ENCODE results near the gene FGF12.

The FGF12 gene

DNA sequence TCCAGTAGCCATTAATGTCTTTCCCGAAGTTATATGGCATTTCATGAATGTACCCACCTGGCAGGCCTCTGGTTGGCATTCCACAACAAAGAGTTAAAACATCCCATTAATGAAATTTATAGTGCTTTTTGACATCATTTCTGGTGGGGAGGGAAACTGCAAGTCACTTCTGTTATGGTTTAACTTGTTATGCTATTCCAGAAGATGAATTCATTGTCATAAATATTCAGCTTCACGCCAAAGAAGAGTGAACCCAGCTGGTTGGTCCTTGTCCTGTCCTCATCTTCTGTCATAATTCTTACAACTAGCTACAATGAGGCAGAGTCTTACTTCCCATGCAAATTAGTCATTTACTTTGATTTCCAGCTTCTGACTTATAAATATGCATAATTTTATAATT, 471.5 kb downstream of the FGF12 start:
- no peak for DNase-seq (ENCODE audit: low read depth, low spot score)
- TF ChIP-seq CTCF (IDR thresholded peaks at IDR 0.05; ENCODE audit: low read depth, low read length) = no peak
- H3K4me3 ChIP-seq (ENCODE audit: low read depth, low read length) = no peak overlapping the region
- in situ Hi-C loops (cut with HindIII; ENCODE audit: low sequenced_read_pairs) = no loop called here

- in situ Hi-C loops (cut with HindIII; ENCODE audit: low sequenced_read_pairs) = no loop called here
- DNase-seq (ENCODE audit: low read depth, low spot score) = no peak
- H3K4me3 ChIP-seq (ENCODE audit: low read depth, low read length) = no peak overlapping the region
- TF ChIP-seq CTCF (IDR thresholded peaks at IDR 0.05; ENCODE audit: low read depth, low read length) = no peak
Measured at GRCh38 chr3:192253138-192253887, 474.0 kb downstream of the FGF12 start.

DNA sequence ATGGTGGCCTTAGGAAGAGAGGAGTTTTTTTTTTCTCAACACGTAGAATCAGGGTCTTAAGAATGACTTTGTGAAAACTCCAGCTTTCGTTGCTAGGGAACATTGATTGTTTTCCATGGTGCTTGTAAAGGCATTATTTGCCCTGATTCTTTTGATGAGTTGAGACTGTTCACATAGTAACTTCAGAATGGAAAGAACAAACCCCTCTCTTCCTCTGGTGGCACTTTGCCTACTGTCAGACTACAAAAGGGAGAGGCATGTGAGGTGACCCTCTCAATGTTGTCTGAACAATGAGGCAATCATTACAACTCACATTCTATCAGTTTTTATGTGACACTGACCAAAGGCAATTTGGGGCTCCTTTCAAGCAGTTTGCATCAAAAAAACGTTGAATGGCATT, 477.8 kb downstream of the FGF12 start:
- in situ Hi-C loops (cut with HindIII; ENCODE audit: low sequenced_read_pairs) = no loop called here
- DNase-seq (ENCODE audit: low read depth, low spot score) = no peak
- no peak overlapping the region for H3K4me3 ChIP-seq (ENCODE audit: low read depth, low read length)
- TF ChIP-seq CTCF (IDR thresholded peaks at IDR 0.05; ENCODE audit: low read depth, low read length) = no peak

DNA sequence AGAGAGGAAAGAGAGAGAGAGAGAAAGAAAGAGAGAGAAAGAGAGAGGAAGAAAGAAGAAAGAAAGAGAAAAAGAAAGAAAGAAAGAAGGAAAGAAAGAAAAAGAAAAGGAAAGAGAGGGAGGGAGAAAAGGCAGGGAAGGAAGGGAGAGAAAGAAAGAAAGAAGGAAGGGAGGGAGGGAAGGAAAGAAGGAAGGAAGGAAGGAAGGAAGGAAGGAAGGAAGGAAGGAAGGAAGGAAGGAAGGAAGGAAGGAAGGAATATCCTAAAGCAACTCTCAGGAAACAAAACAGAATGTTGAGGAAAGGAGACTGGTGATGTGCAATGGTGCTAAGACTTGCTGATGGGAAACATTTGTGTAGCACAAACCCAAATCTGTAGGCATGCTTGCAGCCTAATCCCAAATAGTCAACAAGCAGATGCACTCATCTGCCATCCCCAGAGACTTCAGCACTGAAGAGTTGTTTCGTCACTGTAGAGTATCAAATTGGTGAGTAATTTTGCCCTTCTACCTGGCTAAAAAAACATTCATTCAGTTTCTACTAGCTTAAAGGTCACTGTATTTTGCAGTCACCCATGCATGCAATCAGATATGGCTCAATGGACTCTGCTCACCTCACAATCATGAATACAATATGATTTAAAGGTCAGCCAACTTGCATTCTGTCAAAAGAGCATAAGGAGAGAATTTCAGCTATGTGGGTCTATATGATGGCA, 480.3 kb downstream of the FGF12 start:
- H3K4me3 ChIP-seq (ENCODE audit: low read depth, low read length) = no peak overlapping the region
- in situ Hi-C loops (cut with HindIII; ENCODE audit: low sequenced_read_pairs) = no loop called here
- DNase-seq (ENCODE audit: low read depth, low spot score) = no peak
- TF ChIP-seq CTCF (IDR thresholded peaks at IDR 0.05; ENCODE audit: low read depth, low read length) = no peak

DNA sequence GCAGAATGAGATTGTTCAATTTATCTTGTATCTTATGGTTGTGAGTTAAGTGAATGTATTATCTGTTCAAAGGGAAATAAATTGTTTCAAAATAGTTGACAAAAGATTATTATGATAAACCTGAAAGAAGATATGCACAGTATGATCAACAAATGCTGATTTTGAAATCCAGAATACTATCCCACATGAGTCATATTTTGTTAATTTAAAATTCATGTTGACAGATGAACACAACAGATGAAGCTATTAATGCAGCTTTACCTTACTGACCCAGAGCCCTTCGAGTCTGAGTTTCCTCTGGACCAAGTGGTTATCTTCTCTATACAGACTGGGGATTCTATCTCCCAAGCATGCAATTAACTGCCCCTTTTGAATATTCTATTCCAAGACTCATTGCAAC, 482.8 kb downstream of the FGF12 start:
- no peak for DNase-seq (ENCODE audit: low read depth, low spot score)
- no peak for TF ChIP-seq CTCF (IDR thresholded peaks at IDR 0.05; ENCODE audit: low read depth, low read length)
- in situ Hi-C loops (cut with HindIII; ENCODE audit: low sequenced_read_pairs) = no loop called here
- no peak overlapping the region for H3K4me3 ChIP-seq (ENCODE audit: low read depth, low read length)

DNA sequence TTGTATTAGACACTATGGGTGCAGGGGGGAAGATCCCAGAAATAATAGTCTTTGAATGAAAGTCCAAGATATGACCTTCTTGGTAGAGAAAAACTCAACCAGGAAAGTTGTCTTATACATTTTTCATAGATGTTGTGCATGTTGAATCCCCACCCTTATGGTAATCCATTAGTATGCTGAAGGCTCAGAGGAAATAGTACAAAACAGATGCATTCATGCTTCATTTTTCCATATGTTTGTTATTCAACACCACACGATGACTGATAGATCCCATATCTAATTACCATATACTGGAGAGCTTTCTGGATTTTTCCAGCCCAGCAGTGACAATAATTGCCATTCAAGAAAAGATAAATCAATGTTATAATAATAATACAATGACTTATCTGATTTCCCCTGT, 487.4 kb downstream of the FGF12 start:
- no peak overlapping the region for H3K4me3 ChIP-seq (ENCODE audit: low read depth, low read length)
- DNase-seq (ENCODE audit: low read depth, low spot score) = no peak
- in situ Hi-C loops (cut with HindIII; ENCODE audit: low sequenced_read_pairs) = no loop called here
- TF ChIP-seq CTCF (IDR thresholded peaks at IDR 0.05; ENCODE audit: low read depth, low read length) = no peak
